HG03457 (cell line): Measurements from ENCODE around the gene GPR162.

Experiments used
- ATAC-seq: cut with Tn5 transposase; IDR thresholded peaks from one replicate; pipeline ENCODE4 v1.9.1; 2021; ENCODE audit warnings: moderate number of reproducible peaks; ENCODE audit not compliant: unreplicated experiment

The GPR162 gene

GRCh38 chr12:6787309-6787708, 34.3 kb upstream of the GPR162 start:
- ATAC-seq: no peak

GRCh38 chr12:6788972-6789924, 32.4 kb upstream of the GPR162 start, which contains the start of gene CD4:
CD4 (plus strand) TSS chr12:6789528; CDS start chr12:6800139, 10,611 bp downstream.
- no peak for ATAC-seq

GRCh38 chr12:6790496-6791150, 31.0 kb upstream of the GPR162 start:
- ATAC-seq: no peak

- ATAC-seq: no peak
Measured at GRCh38 chr12:6791931-6792520, 29.6 kb upstream of the GPR162 start.

- ATAC-seq: no peak
Measured at GRCh38 chr12:6792522-6793201, 29.0 kb upstream of the GPR162 start.

GRCh38 chr12:6795088-6795487, 26.5 kb upstream of the GPR162 start:
- ATAC-seq: no peak

- no peak for ATAC-seq
Measured at GRCh38 chr12:6796576-6796975, 25.0 kb upstream of the GPR162 start.

GRCh38 chr12:6799147-6799546, 22.5 kb upstream of the GPR162 start:
- no peak for ATAC-seq

GRCh38 chr12:6807170-6807569, 14.5 kb upstream of the GPR162 start:
- no peak for ATAC-seq

- ATAC-seq: no peak
Measured at GRCh38 chr12:6809056-6809455, 12.6 kb upstream of the GPR162 start.

- ATAC-seq: no peak
Measured at GRCh38 chr12:6810758-6811157, 10.9 kb upstream of the GPR162 start.

GRCh38 chr12:6813363-6813762, 8.3 kb upstream of the GPR162 start:
- ATAC-seq: no peak

- no peak for ATAC-seq
Measured at GRCh38 chr12:6816598-6816997, 5.0 kb upstream of the GPR162 start.

GRCh38 chr12:6817098-6817497, 4.5 kb upstream of the GPR162 start:
- no peak for ATAC-seq

- no peak for ATAC-seq
Measured at GRCh38 chr12:6817662-6818157, 3.9 kb upstream of the GPR162 start.

- ATAC-seq: no peak
Measured at GRCh38 chr12:6818222-6818621, 3.4 kb upstream of the GPR162 start.

- ATAC-seq: no peak
Measured at GRCh38 chr12:6818645-6819044, 3.0 kb upstream of the GPR162 start.

- ATAC-seq: no peak
Measured at GRCh38 chr12:6819106-6820030, 2.3 kb upstream of the GPR162 start.

- ATAC-seq: no peak
Measured at GRCh38 chr12:6820166-6820565, 1.5 kb upstream of the GPR162 start.
